Measurements from ENCODE around the gene KIAA1614.
"Not testable (repeated sequence)": the region's sequence is repeated elsewhere in the genome, so short reads cannot be mapped to it uniquely, and the experiment has no call there.

The KIAA1614 gene

GRCh38 chr1:180945551-180945950 lies 32.9 kb downstream of the KIAA1614 start:
- no peak for DNase-seq

GRCh38 chr1:180946056-180946455 lies 33.4 kb downstream of the KIAA1614 start:
- no peak for DNase-seq

GRCh38 chr1:180946541-180947498 lies 34.1 kb downstream of the KIAA1614 start:
- no peak for DNase-seq

- DNase-seq: no peak
Observed at GRCh38 chr1:180947499-180947885, 34.8 kb downstream of the KIAA1614 start.

- DNase-seq: no peak
Observed at GRCh38 chr1:180947901-180948640, 35.4 kb downstream of the KIAA1614 start.

GRCh38 chr1:180948641-180949615 lies 36.2 kb downstream of the KIAA1614 start:
- no peak for DNase-seq

GRCh38 chr1:180949616-180950000 lies 36.9 kb downstream of the KIAA1614 start:
- DNase-seq: no peak

- DNase-seq: no peak
Observed at GRCh38 chr1:180950321-180950720, 37.6 kb downstream of the KIAA1614 start.

- no peak for DNase-seq
Observed at GRCh38 chr1:180951186-180951745, 38.6 kb downstream of the KIAA1614 start.

GRCh38 chr1:180951836-180952656 lies 39.3 kb downstream of the KIAA1614 start:
- no peak for DNase-seq

- no peak for DNase-seq
Observed at GRCh38 chr1:180952657-180953013, 39.9 kb downstream of the KIAA1614 start.

GRCh38 chr1:180953291-180954004 lies 40.8 kb downstream of the KIAA1614 start:
- no peak for DNase-seq

GRCh38 chr1:180954005-180954800 lies 41.5 kb downstream of the KIAA1614 start:
- DNase-seq: peak; percentile 78

GRCh38 chr1:180954801-180955165 lies 42.1 kb downstream of the KIAA1614 start:
- no peak for DNase-seq

GRCh38 chr1:180956028-180956640 lies 43.4 kb downstream of the KIAA1614 start:
- no peak for DNase-seq

GRCh38 chr1:180959620-180960019 lies 46.9 kb downstream of the KIAA1614 start:
- DNase-seq: not testable (repeated sequence)

GRCh38 chr1:180961622-180962021 lies 48.9 kb downstream of the KIAA1614 start:
- DNase-seq: no peak

GRCh38 chr1:180962178-180962577 lies 49.5 kb downstream of the KIAA1614 start:
- DNase-seq: no peak

GRCh38 chr1:180964056-180964455 lies 51.4 kb downstream of the KIAA1614 start:
- DNase-seq: no peak

GRCh38 chr1:180964595-180964994 lies 51.9 kb downstream of the KIAA1614 start:
- DNase-seq: no peak
